GM11168 (cell line): ENCODE results near the gene CSF1.

ENCODE experiments used
- in situ Hi-C: fragments of 300-500 bp; cut with MboI; formaldehyde crosslinking; loops from one replicate; pipeline ENCODE4 v1.12.0; 2022; ENCODE audit warnings: low sequenced_read_pairs; ENCODE audit not compliant: unreplicated experiment

The CSF1 gene

DNA sequence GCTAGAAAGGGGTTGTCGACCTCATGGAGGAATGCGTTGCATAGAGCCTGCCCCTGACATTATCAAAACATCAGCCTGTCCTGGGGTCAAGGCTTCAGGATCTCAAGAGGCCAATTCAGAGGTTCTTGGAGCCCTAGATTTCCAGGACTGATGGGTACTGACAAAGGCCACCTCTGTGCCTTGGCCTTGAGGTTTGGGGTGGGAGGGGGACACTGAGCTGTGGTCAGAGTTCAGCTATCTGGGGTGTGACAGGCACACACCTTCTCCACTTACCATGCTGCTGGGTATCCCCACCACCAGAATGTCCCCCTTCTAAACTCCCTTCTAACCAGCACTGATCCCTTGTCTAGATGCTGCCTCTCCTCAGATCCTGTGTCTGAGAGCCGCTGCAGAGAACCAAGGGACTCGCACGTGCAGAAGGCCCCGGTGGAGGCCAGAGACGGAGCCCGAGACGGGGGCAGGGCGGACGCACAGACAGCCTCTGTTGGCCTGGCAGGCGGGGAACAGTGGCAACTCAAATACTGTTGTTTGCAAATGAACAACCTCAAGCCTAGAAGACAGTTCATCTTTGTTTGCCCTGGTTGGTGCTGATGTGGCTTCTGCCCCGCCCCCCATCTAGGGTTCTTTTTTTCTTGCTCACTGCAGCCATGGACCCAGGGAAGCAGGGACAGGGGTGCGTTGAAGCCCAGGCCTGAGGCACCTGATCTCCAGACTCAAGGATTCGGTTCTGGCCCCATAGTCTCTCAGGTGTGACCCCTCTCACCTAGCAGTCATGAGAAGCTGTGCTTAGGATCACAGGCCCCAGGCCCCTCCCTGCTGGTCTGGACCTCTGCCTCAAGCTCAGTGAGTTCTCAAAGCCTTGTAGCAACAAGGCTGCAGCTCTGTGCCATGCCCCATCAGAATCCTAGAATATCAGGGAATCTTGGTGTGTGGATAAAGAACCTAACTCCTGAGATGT is 28.1 kb upstream of the CSF1 start:
- in situ Hi-C loops: no loop called here

DNA sequence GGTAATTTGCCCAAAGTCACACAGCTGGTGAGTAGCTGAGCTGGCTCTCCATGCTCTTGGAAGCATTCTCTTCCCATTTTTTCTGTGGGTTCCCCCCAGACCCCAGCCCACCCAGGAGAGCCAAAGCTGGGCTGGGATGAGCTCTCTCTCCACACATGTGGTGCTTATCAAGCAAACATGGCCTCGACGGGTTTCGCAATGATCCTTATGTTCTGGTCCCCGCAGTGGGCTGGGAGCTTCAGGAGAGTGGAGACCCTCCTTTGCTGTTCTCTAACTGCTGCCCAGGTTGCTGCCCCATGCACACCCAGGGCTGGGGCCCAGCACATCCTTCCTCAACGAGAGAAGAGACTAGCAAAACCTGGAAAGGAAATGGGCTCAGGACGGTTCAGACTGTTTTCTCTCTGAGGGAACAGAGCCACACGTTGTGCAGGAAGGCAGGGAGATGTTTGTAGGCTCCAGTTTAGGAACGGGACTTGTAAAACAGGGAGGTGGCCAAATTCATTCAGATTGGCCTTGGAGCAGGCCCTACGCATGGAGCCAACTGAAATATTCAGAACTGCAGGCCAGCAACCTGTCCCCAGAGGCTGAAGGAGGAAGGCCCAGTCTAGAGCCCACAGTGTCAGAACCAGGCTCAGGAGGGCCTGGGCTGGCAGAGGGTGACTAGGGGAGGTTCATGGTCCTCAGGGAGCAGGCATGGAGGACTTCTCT is 27.2 kb upstream of the CSF1 start:
- in situ Hi-C loops: no loop called here

DNA sequence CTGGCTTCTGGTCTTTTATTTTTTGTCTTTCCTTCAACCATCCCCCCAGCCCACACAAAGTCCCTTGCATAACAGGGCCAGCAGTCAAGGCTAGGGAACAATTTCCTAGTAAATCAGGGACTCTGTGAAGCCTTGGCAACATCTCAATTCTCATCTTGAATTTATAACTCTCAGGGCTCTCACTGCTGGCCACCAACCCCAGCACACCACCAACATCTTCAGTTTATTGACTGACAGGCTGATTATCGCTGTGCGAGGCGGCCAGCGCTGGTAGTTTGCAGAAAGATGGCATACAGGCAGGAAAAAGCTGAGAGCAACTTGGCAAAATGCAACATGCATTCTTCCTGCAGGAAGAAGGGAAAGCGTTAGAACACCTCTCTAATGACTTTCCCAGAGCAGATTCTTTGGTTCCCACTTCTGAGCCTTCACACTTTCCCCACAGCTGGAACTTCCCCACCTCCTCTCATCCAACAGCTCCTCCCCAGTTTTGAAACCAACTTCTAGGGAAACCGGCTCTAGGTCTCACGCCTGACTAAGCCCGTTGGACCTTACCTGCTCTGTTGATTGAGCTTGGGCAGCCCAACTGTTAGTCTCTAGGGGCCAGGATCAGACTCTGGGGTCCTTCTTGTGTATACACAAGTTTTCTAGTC is 26.3 kb upstream of the CSF1 start:
- in situ Hi-C loops: no loop called here

DNA sequence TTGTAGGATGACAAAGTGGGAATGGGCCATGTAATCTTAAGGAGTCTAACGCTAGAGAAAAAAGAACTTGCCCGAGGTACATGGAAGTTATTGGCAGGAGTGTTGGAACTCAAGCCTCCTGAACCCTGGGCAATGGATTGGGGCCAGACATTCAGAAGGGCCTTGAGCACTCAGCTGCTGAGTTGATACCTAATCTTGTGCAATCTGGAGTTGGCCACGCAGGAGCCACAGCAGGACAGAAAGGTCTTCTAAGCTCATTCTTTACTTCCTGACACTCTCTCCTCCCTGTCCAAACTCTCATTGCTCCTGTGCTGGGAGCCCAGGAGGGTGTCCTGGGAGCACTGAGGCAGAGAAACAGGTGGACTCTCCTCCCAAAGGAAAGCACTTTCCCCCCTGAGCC is 25.1 kb upstream of the CSF1 start:
- in situ Hi-C loops: no loop called here

DNA sequence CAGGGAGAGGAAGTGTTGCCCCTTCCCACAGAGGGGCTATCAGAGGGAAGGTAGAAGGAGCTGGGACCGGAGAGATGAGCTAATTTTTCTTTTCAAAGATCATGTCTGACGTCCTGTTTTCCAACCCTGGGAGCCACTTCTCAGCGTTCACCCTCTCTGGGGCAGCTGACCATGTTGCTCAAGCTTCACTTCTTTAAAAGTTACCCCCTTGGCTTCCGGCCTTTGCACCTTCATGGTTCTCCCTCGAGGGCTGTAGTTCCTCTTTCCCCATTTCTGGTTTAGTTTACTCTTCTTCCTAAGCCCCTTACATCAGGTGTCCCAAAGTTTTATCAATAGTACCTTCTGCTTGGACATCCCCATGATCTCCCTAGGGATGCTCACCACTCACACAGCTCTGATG is 23.8 kb upstream of the CSF1 start:
- in situ Hi-C loops: no loop called here

DNA sequence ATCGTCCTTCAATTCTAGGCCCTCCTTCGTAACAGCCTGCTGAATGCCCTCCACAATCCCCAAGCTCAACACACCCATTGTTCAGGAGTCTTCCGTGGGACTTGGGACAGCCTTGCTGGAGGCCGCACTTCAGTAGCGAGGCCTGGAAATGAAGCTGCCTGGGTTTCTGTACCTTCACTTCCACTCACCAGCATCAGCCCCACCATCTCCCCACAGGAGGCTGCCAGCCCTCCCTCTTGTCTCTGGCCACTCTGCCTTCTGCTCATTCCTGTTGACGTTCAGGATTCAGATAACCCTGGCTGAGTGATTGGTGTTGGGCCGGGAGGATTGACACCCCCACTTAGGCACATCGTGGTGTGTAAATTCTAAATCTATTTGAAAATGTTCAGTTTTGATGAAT is 23.4 kb upstream of the CSF1 start:
- in situ Hi-C loops: no loop called here

DNA sequence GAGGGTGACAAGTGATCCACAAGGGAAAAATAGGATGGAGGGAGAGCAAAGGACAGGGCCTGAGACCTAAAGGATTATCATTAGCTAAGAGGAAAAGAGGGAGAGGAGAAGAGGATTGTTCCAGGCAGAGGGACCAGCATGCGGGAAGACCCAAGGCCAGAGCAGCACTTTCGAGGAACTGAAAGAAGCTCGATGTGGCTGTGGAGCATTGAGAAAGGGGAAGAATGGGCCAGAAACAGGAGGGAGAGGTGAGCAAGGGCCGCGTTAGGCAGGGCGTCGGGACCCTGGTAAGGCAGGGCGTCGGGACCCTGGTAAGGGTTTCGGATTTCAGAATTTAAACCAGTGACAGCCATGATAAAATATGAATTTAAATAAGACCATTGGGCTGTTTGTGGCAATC is 22.8 kb upstream of the CSF1 start:
- in situ Hi-C loops: no loop called here

DNA sequence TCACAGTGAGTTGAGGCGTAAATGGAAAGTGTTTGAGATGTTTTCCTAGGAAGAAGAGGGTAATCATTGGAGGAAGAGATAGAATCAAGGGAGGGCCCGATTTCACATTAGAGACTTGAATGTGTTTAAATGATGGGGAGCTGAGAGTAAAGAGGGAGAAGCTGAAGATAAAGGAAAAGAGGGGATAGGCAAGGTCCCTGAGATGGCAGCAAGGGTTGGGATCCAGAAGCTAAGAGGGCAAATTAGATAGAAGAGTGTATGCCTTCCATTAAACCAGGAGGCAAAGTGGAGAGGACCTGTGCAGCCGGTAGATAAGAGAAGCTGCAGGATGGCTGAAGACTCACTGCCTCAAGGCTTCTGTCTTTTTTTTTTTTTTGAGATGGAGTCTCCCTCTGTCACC is 21.6 kb upstream of the CSF1 start:
- in situ Hi-C loops: no loop called here

DNA sequence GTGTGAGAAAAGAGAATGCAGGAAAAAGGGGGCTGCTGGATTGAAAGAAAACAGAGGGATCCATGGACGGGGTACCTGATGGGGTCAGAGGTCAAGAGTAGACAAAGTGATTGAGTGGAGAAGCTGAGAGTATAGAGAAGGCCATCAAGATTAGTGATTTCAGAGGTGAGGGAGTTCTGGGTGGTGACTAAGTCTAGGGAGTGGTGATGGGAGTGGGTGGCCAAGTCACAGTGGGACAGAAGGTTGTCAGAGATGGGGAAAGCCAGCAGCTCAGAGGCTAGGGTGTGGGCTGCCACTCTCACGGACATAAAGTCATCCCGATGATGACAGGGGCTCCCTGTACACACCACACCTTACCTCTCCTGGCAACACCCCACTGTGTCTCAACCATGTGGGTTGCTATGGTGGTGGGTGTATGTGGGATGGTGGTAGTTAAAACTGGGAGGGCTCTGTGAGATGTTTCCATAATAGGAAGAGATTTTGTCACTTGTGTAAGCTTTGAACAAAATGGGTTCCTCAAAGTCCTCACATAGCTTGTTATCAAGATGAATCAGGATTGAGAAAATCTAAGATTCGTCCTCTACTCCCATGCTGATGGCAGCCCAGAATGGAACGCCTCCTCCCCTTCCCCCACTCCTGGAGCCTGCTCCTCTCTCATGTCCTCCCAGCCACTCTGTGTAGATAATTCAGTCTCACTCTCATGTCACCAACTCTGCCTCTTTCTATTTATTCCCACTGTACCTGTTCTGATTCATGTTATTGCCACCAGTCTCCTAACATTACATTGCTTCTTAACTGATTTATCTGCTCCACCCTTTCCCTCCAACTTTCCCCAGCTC is 20.3 kb upstream of the CSF1 start:
- in situ Hi-C loops: no loop called here

DNA sequence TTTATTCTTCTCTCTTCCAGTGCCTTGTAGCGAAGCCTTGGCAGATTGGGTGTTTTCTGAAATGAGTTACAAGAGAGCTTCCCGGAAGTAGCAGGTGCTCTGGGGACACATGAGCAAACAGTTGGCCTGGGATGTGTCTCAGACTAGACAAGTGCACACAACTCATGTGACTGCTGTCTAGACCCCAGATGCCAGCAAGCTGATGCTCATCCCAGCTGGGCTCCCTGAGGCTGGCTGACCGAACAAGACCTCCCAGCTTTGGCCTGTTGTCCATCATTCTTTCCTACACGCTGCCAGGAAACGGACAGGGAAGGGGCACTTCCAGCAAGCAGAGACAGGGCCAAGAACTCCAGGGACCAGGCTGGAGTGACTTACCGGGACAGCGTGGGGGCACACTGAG is 18.7 kb upstream of the CSF1 start:
- in situ Hi-C loops: no loop called here

DNA sequence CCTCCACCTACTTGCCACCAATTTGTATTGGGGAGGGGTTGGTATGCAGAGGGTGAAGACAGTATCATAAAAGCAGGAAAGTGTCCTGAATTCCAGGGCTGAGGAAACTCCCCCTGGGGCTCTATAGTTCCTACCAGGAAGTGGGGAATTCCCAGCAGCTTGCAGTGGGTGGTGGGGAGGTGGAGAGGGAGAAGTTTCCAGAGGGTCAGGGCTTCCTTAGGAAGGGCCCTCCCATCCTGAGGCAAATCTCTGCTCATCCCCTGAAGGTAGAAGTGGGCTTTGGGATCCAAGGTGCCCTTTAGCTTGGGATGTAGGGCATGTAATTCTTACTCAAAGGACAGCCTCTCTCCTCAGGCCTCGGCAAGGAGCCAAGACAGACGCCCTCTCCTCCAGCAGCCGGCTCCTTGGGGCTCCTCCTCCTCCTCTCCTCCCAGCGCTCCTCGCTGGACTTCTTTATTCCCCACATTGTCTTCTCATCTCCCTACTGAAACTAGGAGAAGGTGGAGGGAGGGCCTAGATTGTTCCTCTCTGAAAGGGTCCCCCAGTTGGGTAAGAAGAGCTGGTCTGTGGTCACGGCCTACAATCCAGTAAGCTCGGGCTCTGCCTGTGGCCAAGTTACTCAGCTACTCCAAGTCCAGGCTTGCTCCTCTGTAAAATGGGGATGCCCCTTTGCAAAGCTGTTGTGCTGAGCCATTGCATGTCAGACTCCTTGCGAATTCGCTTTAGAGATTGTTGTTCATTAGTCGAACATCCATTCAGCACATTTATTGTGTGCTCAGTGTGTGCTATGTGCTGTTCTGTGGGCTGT is 17.9 kb upstream of the CSF1 start:
- in situ Hi-C loops: no loop called here

DNA sequence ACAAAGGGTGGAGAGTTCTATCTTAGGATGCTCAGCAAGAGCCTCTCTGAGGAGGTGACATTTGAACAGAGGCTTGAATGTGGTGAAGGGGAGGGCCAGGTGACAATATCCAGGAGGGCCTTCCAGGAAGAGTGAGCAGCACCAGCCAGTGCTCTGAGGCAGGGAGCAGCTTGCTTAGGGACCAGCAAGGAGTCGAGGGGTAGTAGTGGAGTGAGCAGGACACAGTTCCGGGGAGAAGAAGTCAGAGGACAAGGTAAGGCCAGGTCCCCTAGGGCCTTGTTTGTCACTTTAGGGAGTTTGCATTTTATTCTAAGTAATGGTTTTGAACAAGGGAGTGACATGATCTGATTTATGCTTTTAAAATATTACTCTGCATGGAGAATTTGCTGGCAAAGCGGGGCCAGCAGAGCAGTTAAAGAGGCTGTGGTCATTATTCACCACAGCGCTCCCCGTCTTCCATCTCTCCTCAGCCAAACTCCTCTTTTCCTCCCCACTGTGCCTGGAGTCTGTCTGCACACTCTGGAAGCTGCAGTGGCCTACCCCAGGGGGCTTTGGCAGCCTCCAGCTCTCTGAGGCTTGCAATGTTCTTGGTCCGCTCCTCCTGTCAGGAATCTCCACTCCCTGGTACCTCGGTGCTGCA is 17.0 kb upstream of the CSF1 start:
- in situ Hi-C loops: no loop called here

DNA sequence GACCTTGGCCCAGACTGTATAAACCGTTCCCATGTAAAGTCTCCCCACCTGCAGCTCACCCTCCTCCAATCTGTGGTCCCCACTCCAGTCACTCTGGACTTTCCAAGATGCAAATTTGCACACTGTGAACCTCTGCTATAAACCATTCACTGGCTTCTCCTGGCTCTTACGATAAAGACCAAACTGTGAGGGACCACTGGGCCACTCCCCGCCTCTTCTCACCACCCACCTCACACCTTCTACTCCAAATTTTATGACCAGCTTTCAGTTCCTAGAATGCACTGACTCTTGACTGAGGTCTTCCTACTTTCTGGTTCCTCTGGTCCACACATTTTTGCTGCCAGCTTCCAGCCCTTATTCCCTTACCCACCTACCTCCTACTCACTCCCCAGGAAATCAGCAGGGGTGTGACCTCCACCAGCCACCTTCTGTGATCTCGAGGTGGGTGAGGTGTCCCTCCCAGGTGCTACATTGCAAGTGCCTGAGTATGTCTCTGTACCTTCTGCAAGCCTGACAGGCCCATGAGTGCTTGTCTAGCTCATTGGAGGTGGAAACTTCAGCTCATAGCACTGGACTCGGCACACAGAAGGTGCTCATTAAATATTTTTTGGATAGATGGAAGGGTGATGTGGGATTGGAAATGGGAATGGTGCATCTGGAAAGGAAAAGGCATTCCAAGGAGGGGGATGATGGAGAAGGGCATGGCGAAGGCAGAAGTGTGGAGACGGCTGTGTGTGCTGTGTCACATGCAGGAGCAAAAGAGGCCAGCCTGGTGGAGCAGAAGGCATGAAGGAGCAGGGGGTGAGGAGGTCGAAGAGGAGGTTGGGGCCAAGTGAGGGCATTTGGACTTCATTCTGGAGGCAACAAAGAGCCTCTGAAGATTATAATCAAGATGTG is 15.6 kb upstream of the CSF1 start:
- in situ Hi-C loops: no loop called here

DNA sequence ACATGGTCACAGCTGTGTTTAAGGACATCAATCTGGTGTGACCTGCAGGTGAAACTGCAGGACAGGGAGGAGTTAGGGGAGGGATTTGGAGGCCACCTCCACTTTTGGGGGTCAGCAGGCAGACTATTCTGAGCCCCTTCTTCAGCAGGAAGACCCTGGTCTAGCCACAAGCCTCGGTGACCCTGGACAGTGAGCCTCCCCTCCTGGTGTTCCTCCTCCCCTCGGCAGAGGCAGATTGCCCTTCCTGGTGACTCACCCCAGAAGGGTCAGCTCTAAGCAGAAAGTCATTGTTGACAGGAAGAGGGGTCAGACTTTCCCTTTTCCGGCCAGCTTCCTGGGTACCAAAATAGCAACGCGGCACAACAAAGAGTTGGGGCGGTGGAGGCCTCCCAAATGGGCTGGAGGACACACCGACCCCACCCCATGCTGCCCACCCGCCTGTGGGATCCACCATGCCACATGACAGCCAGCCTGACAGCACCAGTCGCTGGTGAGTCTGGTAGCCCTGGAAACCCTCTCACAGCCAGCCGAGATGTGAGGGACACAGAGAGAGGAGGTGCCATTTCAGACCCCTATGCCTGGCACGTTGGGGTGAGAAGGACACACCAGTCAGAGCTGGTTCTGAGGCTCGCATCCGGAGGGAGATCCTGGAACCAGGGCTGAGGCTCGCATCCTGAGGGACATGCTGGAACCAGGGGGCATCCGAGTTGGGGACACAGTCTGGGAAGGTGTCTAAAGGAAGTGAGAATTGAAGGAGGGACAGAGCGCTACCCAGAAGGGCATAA is 14.7 kb upstream of the CSF1 start:
- in situ Hi-C loops: no loop called here

DNA sequence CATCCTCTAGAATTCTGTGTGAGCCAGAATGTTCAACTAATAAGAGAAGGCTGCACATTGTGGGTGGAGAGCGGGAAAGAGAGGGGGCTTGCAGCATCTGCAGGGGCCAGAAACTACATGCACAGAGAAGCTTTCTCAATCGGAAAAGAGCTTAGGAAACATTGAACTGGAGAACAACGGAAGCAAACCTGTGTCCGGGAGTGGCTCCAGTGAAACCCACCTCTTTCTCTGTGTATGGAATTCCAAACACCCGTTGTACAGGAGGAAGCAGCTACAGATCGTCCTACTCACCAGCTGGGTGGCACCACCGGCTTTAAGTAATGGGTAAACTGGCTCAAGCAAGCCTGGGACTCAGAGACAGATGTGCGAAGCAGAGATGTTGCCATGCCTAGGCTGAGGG is 14.0 kb upstream of the CSF1 start:
- in situ Hi-C loops: no loop called here

DNA sequence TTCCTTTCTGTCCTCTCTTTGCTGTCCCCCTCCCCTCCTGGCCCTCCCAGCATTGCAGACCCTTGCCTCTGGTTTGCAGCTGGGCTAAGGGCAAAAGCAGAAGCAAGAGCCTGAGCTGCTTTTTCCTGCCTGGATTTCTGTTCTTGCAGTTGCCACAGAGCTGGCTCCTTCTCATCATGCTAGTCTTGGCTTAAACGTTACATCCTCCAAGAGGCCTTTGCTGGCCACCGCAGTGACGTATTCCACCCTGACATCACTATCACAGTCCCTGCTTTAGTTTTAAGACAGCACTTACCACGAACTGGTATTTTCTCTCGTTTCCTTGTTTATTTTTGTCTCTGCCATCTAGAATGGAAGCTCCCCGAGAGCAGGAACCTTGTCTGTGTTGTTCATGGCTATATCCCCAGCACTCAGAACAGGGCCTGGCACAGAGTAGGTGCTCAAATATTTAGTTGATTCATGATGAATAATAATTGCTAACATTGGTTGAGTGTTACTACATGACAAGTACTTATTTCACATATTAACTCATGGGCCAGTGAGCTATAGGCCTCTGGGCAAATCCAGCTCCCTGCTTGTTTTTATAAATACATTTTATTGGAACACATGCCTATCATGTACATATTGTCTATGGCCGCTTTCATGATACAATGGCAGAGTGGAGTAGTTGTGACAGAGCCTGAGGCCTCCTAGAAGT is 13.2 kb upstream of the CSF1 start:
- in situ Hi-C loops: no loop called here

DNA sequence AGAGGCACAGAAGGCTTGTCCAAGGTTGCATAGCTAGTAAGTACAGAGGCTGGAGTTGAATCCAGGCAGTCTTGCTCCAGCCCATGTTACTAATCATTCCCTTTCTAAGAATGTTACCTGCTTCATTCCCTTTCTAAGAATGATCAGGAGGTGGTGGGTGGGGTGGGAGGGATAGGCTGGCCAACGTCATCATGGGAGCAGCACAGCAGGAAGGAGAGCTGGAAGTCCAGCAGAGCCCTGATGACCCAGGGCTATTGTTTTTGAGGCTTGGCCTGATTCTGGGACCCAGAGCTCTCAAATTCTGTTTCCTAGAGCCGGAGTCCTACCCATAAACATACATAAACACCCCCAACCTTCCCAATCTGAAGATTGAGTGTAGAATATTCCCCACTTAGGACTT is 11.8 kb upstream of the CSF1 start:
- in situ Hi-C loops: no loop called here
